ENCODE data around the gene DAZ1.
"Not testable (repeated sequence)": the region's sequence is repeated elsewhere in the genome, so short reads cannot be mapped to it uniquely, and the experiment has no call there.

The DAZ1 gene

GRCh38 chrY:23198908-23199307 is at the start of gene DAZ1:
Gene DAZ1, minus strand, starts transcription at chrY:23199008. Its CDS starts 208 bp downstream, at chrY:23198800.
- not testable (repeated sequence) for DNase-seq (ENCODE audit: low read depth)

GRCh38 chrY:23219233-23219632 is 20.4 kb upstream of the DAZ1 start, which contains the start of gene DAZ2:
Gene DAZ2, plus strand, starts transcription at chrY:23219533. Its CDS starts 208 bp downstream, at chrY:23219741.
- DNase-seq (ENCODE audit: low read depth), result not testable (repeated sequence)

- DNase-seq (ENCODE audit: low read depth), result not testable (repeated sequence)
These were observed 11.9 kb upstream of the DAZ1 start for GRCh38 chrY:23210681-23211080.

GRCh38 chrY:23209802-23210495 is 11.1 kb upstream of the DAZ1 start:
- DNase-seq (ENCODE audit: low read depth), result not testable (repeated sequence)

GRCh38 chrY:23207455-23207854 is 8.6 kb upstream of the DAZ1 start:
- not testable (repeated sequence) for DNase-seq (ENCODE audit: low read depth)
